ENCODE measurements around the gene AP3B2.
A peak's percentile ranks its signal among the peaks of the same experiment; 100 is the strongest.

The AP3B2 gene

GRCh38 chr15:82689147-82689546 is 20.5 kb downstream of the AP3B2 start:
- DNase-seq = no peak

DNA sequence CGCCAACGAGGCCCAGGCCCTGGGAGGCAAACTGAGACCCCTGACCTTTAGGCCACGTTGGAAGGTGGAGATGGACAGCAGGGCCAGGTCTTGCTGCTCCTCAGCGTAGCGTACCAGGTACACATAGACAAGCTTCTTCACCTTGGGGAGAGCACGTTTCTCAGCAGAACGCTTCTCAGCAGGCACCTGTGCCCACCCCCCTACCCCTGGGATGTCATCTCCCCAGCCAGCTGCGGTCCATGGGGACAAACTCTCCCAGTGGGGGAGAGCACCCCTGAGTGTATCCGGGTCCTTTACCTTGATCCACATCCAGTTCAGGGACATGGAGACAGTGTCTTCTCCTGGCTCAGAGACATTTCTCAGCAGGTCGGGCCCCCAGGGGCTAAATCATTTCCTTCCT is 21.0 kb downstream of the AP3B2 start:
- DNase-seq = no peak

DNA sequence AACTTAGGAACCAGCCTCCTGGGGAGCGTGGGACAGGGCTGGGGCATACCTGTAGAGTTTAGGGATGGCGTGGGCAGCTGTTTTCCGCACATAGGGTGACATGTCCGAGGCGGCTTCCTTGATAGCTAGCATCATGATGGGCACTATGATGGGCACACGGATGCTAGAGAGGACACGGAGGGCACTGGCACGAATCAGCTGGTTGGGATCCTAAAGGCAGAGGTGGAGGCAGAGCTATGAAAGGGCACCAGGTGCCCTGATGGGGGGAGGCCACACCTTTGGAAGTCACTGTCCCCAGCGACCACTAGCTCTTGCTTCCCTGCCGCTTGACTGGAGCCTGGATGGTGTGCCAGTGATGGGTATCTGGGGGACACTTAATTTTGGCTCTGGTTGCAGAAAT is 28.3 kb downstream of the AP3B2 start:
- no peak for DNase-seq

- DNase-seq = peak; percentile 80
Measured at GRCh38 chr15:82680200-82681102, 29.2 kb downstream of the AP3B2 start.

DNA sequence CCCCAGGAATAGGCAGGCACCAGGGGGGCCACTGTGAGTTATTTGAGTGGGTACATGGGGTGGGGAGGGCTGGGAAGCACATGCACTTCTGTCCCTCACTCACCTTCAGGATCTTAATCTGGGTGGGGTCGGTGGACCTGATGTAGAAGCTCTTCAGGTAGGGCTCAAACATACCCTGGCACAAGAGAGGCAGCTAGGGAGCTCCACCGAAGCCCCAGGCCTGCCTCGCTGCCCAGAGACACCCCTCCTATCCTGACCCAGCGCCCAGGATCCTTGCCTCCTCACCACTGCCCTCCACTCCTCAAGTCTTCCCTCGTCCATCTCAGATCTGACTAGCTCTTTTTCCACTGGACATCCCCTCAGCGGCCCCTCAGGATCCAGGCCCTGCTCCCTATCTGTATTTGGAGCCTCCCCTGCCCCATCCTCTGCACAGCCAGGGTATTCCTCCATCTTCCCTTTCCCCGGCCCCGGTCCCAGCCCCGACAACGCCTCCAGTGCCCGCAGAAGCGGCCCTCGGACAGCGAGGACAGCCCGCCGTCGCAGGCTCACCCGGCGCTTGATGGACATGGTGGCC is 30.0 kb downstream of the AP3B2 start:
- no peak for DNase-seq

- DNase-seq = no peak
Measured at GRCh38 chr15:82677720-82678323, 31.9 kb downstream of the AP3B2 start.

DNA sequence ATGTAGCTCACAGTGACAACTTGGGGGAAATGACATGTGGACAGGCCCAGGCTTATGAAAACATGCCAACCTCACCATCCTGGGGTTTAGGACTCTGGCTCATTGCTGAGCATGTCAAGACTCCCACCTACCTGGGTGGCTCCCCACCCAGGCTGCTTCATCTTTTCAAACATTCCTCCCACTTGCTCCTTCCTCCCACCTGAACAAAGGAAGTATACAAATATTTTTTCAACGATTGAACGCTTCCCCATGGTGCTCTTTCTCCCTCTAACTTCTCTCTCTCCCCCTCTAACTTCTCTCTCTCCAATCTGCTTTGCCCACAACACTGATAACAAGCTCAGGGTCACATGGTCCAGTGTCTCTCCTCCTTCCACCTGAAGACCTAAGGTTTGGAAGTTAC is 34.8 kb downstream of the AP3B2 start:
- no peak for DNase-seq

DNA sequence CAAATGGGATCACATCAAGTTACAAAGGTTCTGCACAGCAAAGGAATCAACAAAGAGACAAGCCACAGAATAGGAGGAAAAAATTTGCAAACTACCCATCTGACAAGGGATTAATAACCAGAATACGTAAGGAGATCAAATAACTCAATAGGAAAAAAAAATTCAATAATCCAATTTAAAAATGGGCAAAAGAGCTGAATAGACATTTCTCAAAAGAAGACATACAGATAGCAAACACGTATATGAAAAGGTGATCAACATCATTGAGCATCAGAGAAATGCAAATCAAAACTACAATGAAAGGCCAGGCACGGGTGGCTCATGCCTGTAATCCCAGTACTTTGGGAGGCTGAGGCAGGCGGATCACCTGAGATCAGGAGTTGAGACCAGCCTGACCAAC is 39.0 kb downstream of the AP3B2 start:
- DNase-seq = no peak

DNA sequence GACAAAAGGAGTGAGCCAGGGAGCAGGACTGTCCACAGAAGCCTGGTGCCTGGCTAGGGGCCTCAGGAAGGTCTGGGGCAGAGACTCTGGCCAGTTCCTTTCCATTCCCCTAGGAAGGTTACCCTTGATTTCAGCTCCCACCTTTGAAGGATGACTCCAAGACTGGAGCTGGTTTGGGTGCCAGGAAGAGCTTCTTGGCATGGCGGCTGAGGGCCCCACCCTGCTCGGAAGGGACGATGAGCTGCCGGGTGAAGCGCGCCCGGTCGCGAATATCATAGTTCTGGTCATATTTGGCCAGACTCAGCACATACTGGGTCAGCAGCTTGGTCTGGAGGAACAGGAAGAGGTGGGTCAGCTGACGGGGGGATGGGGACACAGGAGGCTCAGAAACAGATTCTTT is 43.1 kb downstream of the AP3B2 start:
- DNase-seq = no peak

DNA sequence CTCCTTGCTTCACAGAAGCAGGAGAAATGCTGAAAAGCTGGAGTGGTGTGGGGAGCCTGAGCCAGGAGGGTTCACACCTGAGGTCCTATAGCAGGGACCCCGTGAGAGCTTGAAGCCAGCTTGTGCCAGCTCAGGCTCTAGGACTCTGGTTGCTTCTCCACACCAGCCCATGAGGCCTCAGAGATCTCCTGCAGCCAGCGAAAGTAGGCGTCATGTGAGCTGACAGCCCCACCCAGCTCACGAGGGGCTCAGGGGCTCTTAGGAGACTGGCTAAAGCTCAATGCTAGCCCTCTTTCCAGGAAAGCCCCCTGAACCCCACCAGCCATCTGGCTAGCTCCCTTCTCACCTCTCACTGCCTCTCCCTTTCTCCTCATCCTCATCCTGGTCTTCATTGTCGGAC is 45.7 kb downstream of the AP3B2 start:
- DNase-seq = no peak

DNA sequence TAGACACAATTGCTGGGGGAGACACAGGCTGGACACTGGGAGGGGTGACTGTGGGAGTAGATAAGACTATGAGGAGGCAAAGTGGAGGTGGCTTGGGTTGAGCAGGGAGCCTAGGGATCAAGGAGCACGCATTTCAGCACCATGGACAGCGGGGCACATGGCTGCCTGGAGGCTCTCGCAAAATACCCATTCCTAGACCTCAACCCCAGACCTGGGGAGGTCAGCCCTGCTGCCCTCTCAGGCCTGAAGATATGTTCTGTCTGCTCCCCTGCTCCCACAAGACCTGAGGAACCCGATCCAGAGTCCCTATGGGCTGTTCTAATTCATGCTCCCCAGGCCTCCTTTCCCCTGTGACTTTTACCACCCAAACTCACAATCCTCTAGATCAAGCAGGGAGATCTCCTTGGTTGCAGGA is 46.5 kb downstream of the AP3B2 start:
- DNase-seq = no peak

DNA sequence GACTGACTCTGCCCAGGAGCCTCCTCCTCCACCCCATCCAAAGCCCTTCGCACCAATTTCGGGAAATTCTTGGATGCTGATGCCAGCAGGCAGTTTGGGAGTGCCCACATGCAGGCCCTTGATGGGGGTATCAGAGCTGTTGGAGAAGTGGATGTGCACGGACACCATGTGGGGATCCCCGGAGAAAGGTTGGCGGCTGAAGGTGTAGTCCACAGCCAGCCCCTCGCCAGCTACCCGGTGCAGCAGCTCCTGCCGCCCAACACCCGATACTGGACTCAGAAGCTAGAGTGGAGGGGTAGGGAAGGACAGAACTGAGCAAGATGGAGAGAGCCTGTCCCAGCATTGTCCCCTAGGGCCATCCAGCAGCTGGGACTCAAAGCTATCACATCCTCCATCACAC is 47.0 kb downstream of the AP3B2 start:
- DNase-seq = no peak

- no peak for DNase-seq
Measured at GRCh38 chr15:82660378-82660777, 49.3 kb downstream of the AP3B2 start.

- no peak for DNase-seq
Measured at GRCh38 chr15:82656641-82657266, 52.9 kb downstream of the AP3B2 start.

DNA sequence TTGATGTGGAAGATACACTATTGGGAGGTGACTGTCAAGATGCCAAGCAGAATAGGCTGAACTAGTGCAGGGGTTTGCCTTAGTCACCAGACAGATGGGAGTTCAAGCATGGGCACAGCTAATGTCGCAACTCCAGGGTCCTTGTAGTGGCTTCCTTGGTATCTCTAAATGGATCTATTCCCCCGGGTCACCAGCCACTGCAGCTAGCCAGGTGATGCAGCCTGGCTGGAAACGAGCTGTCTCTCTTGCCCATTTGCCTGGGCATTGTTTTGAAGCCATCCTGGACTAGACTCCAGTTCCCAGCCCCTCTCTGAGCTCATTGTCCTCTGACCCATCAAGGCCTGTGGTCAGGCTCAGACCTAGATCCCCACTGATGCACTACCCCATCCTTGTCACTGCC is 54.1 kb downstream of the AP3B2 start:
- no peak for DNase-seq

GRCh38 chr15:82653483-82654168 is 56.0 kb downstream of the AP3B2 start:
- no peak for DNase-seq

GRCh38 chr15:82651708-82652107 is 58.0 kb downstream of the AP3B2 start:
- no peak for DNase-seq

DNA sequence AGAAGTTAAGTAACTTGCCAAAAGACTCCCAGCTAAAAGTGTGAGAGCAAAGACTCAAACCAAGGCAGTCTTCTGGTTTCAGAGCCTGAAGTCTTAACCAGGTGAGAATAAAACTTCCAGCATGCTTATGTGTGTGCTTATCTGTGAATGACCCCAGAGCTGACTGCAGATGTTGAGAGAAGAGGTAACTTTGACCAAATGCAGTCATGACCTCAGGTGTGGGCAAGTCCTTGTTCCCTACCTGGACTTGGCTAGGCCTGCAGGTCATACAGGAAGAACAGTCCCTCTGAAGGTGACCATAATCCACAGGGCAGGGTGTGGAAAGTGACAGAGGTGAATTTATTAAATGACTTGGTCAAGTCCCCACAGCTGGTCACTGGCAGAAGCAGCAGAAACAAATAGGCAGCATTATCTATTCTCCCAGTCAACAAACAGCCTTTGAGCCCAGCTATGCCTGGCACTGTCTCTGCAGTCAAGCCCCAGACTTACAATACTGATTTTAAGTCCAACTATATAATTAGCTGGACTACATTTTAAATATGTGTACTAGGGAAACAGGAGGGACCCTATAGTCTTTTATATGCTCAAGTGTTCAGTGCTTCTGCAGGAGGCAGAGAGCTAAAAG is 59.5 kb downstream of the AP3B2 start:
- DNase-seq = no peak

DNA sequence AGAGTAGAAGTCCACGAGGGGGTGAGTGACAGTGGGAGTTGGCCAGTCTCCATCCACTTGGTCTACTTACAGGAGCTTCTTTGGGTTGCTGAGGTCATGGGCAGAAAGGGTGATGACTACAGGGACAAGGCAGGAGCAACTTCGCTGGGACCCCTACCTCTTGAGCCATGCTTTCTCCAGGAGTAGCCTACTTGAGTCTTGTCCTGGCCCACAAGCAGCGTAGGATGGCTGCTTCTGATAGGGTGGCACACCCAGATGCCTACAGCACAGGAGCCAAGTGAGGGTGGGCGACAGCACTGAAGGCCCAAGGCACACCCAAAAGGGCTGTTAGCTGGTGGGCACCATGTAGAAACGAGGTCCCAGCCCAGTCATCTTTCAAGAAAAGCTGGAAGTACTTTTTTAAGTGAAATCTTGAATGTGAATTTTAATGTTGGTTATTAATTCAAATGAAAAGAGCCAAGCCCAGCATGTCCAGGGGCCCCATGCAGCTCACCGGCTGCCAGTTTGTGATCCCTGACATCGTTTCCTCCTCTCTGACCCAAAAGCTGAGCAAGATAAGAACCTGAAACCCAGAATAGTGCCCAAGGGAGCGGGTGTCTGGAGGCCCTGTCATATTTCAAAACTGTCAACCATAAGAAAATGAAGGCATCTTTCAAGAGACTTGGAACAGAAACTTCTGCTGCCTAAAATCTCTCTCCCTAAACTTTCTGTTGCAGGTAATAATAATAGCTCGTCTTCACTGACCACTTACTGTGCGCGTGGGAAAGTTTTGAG is 60.3 kb downstream of the AP3B2 start:
- DNase-seq = no peak

DNA sequence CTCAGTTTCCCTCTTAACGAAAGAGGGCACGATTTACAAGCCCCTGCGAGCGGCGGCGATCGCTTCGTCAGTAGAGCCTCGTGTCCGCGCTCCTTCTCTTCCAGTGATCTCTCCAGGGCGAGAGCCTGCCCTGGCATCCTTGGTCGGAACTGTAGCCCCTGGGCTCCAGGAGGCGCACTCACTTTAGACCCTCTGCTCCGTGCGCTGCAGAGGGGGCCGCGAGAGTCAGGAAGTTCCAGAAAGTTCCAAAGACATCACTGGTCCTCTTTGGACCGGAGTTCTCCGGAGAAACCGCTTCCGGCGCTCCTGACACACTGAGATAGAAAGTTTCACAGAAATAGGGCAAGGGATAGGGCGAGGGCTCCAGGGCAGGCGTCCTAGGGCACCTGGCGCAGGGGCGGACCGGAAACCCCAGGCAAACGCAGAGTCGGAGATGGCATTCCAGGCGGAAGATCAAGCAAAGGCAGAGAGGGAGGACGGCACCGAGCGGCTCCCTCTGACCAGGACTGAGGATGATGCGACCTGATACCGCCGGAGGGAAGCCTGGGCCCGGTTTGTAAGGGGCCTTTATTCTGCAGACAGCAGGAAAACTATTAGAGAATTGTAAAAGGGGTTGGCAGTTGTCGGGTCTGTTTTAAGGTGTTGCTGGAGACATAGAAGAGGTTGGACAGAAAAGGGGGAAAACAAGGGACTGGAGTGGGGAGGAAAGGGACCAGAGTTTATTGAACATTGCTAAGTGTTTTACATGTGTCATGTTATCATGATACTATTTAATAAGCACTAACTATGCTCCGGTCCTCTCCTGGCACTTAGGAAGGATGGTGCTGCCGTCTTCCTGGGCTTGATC is 61.2 kb downstream of the AP3B2 start:
- no peak for DNase-seq

- DNase-seq = no peak
Measured at GRCh38 chr15:82647835-82648256, 61.8 kb downstream of the AP3B2 start.

Measured in NCI-H1105 treated with DMSO at 0.1 percent for 48 hours (cell line).